HEK293T (cell line): ENCODE results near the gene CADPS2.

Experiments
- BHLHE40 ChIP-seq: fragments of 450-650 bp; IDR thresholded peaks from 2 replicates; pipeline ENCODE4 v1.6.1; 2016; ENCODE audit warnings: mild to moderate bottlenecking, moderate library complexity, borderline replicate concordance
- ELF4 ChIP-seq: fragments of 450-650 bp; IDR thresholded peaks from 2 replicates; pipeline ENCODE4 v1.6.1; 2017; ENCODE audit warnings: antibody characterized with exemption
- FOXA1 ChIP-seq: fragments of 450-650 bp; IDR thresholded peaks from 2 replicates; pipeline ENCODE4 v1.6.1; 2016; ENCODE audit warnings: mild to moderate bottlenecking
- FOXM1 ChIP-seq: fragments of 450-650 bp; IDR thresholded peaks from 2 replicates; pipeline ENCODE4 v1.6.1; 2017; ENCODE audit warnings: mild to moderate bottlenecking, borderline replicate concordance
- LEF1 ChIP-seq: fragments of 450-650 bp; IDR thresholded peaks from 2 replicates; pipeline ENCODE4 v1.6.1; 2017; ENCODE audit warnings: mild to moderate bottlenecking, borderline replicate concordance
- TARDBP ChIP-seq: fragments of 450-650 bp; IDR thresholded peaks from 2 replicates; pipeline ENCODE4 v1.6.1; 2016
- ZNF384 ChIP-seq: fragments of 450-650 bp; IDR thresholded peaks from 2 replicates; pipeline ENCODE4 v1.6.1; 2016
- TF ChIP-seq, protein P1 (sequence below): fragments of 450-650 bp; IDR thresholded peaks from 2 replicates; pipeline ENCODE4 v1.6.1; 2016

DNA sequence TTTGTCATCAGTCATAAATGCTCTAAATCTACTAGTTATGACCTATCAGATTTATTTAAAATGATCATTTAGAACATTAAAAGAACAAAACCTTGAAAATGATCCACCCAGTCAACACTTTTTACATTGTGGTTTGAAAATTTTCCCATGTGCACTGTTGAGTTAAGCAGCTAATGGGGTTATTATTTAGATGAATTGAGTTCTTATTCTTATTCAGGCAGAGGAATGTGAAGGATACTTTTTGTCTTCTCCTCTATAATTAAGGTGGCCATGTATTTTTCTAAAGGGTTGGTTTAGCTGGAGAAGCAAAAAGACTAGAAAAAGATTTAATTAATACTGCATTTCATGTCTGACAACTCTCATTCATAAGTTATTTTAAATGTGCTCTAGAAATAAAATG is 506.8 kb downstream of the CADPS2 start:
- TF ChIP-seq TARDBP, result no peak
- TF ChIP-seq, protein P1, sequence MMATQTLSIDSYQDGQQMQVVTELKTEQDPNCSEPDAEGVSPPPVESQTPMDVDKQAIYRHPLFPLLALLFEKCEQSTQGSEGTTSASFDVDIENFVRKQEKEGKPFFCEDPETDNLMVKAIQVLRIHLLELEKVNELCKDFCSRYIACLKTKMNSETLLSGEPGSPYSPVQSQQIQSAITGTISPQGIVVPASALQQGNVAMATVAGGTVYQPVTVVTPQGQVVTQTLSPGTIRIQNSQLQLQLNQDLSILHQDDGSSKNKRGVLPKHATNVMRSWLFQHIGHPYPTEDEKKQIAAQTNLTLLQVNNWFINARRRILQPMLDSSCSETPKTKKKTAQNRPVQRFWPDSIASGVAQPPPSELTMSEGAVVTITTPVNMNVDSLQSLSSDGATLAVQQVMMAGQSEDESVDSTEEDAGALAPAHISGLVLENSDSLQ, result no peak
- no peak for TF ChIP-seq FOXM1
- TF ChIP-seq FOXA1, result no peak
- no peak for TF ChIP-seq ELF4
- no peak for TF ChIP-seq ZNF384
- no peak for TF ChIP-seq BHLHE40
- no peak for TF ChIP-seq LEF1
